GM23338 (cell line): ENCODE data around the gene ANKS1B.

ENCODE experiments used
- CREB1 ChIP-seq: fragments of 250-450 bp; sonication (Bioruptor Pico); IDR thresholded peaks from 2 replicates; pipeline ENCODE4 v1.5.0; 2020; ENCODE audit warnings: low read depth, mild to moderate bottlenecking, moderate library complexity
- EZH2 ChIP-seq: fragments of 200-600 bp; sonication (generic); IDR thresholded peaks from one replicate; pipeline ENCODE4 v1.8.0; 2017; ENCODE audit warnings: antibody characterized with exemption, mild to moderate bottlenecking, low read depth; ENCODE audit not compliant: unreplicated experiment
- EZH2phosphoT487 ChIP-seq: fragments of 200-600 bp; sonication (generic); IDR thresholded peaks from one replicate; pipeline ENCODE4 v1.8.1; 2018; ENCODE audit warnings: antibody characterized with exemption; ENCODE audit not compliant: unreplicated experiment
- JUNB ChIP-seq: IDR thresholded peaks from one replicate; pipeline ENCODE4 v1.6.1; 2016; ENCODE audit warnings: antibody characterized with exemption; ENCODE audit not compliant: unreplicated experiment
- POLR2AphosphoS5 ChIP-seq: IDR thresholded peaks from 2 replicates; pipeline ENCODE4 v1.6.1; 2016; ENCODE audit warnings: antibody characterized with exemption, low read depth
- STAT1 ChIP-seq: IDR thresholded peaks from one replicate; pipeline ENCODE4 v1.6.1; 2016; ENCODE audit warnings: antibody characterized with exemption; ENCODE audit not compliant: unreplicated experiment
- TF ChIP-seq, protein P1 (sequence below), 2 experiments: fragments of 200-600 bp in 1 of 2; sonication (generic) in 1 of 2; conservative IDR thresholded peaks; 2 replicates each; pipeline versions ENCODE4 v1.5.1 to v1.6.1; 2016 to 2017; ENCODE audit warnings: antibody characterized with exemption in 2 of 2, low read depth in 2 of 2, mild to moderate bottlenecking in 2 of 2, moderate library complexity in 1 of 2
- TF ChIP-seq, protein P2 (sequence below): IDR thresholded peaks from one replicate; pipeline ENCODE4 v1.6.1; 2018; ENCODE audit warnings: antibody characterized with exemption; ENCODE audit not compliant: unreplicated experiment
- TF ChIP-seq, protein P3 (sequence below): fragments of 250-450 bp; sonication (Bioruptor Pico); IDR thresholded peaks from 2 replicates; pipeline ENCODE4 v1.5.0; 2020; ENCODE audit warnings: mild to moderate bottlenecking, moderate library complexity

DNA sequence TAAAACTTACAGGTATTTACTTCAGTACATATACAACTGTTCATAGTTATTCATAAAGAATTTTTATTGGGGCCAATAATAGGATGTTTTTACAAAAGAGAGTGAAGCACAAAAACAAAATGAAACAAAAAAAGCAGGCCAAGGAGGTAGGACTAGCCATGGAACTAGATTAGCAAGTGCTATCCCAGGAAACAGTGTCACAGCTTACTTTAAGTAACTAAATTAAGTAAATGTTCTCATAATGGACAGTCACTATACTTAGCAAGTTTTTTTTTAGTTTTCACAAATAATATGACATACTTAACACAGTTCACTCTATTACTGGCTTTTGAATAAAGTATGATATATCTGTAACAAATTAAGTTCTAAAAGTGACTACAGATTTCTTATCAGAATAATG lies 213.1 kb downstream of the ANKS1B start:
- TF ChIP-seq, protein P1, sequence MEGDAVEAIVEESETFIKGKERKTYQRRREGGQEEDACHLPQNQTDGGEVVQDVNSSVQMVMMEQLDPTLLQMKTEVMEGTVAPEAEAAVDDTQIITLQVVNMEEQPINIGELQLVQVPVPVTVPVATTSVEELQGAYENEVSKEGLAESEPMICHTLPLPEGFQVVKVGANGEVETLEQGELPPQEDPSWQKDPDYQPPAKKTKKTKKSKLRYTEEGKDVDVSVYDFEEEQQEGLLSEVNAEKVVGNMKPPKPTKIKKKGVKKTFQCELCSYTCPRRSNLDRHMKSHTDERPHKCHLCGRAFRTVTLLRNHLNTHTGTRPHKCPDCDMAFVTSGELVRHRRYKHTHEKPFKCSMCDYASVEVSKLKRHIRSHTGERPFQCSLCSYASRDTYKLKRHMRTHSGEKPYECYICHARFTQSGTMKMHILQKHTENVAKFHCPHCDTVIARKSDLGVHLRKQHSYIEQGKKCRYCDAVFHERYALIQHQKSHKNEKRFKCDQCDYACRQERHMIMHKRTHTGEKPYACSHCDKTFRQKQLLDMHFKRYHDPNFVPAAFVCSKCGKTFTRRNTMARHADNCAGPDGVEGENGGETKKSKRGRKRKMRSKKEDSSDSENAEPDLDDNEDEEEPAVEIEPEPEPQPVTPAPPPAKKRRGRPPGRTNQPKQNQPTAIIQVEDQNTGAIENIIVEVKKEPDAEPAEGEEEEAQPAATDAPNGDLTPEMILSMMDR (conservative IDR thresholded peaks at IDR 0.05; ENCODE audit: low read depth in 2 of 2), result no peak
- TF ChIP-seq EZH2 (no peak), EZH2phosphoT487 (no peak), STAT1 (no peak), POLR2AphosphoS5 (no peak), JUNB (no peak), CREB1 (CRISPR knock-in tag) (no peak)
- TF ChIP-seq, protein P2, sequence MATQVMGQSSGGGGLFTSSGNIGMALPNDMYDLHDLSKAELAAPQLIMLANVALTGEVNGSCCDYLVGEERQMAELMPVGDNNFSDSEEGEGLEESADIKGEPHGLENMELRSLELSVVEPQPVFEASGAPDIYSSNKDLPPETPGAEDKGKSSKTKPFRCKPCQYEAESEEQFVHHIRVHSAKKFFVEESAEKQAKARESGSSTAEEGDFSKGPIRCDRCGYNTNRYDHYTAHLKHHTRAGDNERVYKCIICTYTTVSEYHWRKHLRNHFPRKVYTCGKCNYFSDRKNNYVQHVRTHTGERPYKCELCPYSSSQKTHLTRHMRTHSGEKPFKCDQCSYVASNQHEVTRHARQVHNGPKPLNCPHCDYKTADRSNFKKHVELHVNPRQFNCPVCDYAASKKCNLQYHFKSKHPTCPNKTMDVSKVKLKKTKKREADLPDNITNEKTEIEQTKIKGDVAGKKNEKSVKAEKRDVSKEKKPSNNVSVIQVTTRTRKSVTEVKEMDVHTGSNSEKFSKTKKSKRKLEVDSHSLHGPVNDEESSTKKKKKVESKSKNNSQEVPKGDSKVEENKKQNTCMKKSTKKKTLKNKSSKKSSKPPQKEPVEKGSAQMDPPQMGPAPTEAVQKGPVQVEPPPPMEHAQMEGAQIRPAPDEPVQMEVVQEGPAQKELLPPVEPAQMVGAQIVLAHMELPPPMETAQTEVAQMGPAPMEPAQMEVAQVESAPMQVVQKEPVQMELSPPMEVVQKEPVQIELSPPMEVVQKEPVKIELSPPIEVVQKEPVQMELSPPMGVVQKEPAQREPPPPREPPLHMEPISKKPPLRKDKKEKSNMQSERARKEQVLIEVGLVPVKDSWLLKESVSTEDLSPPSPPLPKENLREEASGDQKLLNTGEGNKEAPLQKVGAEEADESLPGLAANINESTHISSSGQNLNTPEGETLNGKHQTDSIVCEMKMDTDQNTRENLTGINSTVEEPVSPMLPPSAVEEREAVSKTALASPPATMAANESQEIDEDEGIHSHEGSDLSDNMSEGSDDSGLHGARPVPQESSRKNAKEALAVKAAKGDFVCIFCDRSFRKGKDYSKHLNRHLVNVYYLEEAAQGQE, result no peak
- TF ChIP-seq, protein P3, sequence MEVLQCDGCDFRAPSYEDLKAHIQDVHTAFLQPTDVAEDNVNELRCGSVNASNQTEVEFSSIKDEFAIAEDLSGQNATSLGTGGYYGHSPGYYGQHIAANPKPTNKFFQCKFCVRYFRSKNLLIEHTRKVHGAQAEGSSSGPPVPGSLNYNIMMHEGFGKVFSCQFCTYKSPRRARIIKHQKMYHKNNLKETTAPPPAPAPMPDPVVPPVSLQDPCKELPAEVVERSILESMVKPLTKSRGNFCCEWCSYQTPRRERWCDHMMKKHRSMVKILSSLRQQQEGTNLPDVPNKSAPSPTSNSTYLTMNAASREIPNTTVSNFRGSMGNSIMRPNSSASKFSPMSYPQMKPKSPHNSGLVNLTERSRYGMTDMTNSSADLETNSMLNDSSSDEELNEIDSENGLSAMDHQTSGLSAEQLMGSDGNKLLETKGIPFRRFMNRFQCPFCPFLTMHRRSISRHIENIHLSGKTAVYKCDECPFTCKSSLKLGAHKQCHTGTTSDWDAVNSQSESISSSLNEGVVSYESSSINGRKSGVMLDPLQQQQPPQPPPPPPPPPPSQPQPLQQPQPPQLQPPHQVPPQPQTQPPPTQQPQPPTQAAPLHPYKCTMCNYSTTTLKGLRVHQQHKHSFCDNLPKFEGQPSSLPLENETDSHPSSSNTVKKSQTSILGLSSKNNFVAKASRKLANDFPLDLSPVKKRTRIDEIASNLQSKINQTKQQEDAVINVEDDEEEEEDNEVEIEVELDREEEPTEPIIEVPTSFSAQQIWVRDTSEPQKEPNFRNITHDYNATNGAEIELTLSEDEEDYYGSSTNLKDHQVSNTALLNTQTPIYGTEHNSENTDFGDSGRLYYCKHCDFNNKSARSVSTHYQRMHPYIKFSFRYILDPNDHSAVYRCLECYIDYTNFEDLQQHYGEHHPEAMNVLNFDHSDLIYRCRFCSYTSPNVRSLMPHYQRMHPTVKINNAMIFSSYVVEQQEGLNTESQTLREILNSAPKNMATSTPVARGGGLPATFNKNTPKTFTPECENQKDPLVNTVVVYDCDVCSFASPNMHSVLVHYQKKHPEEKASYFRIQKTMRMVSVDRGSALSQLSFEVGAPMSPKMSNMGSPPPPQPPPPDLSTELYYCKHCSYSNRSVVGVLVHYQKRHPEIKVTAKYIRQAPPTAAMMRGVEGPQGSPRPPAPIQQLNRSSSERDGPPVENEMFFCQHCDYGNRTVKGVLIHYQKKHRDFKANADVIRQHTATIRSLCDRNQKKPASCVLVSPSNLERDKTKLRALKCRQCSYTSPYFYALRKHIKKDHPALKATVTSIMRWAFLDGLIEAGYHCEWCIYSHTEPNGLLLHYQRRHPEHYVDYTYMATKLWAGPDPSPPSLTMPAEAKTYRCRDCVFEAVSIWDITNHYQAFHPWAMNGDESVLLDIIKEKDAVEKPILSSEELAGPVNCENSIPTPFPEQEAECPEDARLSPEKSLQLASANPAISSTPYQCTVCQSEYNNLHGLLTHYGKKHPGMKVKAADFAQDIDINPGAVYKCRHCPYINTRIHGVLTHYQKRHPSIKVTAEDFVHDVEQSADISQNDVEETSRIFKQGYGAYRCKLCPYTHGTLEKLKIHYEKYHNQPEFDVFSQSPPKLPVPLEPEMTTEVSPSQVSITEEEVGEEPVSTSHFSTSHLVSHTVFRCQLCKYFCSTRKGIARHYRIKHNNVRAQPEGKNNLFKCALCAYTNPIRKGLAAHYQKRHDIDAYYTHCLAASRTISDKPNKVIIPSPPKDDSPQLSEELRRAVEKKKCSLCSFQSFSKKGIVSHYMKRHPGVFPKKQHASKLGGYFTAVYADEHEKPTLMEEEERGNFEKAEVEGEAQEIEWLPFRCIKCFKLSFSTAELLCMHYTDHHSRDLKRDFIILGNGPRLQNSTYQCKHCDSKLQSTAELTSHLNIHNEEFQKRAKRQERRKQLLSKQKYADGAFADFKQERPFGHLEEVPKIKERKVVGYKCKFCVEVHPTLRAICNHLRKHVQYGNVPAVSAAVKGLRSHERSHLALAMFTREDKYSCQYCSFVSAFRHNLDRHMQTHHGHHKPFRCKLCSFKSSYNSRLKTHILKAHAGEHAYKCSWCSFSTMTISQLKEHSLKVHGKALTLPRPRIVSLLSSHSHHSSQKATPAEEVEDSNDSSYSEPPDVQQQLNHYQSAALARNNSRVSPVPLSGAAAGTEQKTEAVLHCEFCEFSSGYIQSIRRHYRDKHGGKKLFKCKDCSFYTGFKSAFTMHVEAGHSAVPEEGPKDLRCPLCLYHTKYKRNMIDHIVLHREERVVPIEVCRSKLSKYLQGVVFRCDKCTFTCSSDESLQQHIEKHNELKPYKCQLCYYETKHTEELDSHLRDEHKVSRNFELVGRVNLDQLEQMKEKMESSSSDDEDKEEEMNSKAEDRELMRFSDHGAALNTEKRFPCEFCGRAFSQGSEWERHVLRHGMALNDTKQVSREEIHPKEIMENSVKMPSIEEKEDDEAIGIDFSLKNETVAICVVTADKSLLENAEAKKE (CRISPR knock-in tag), result no peak
